Neural progenitor cell (in vitro differentiated cells): ENCODE results near the gene PNMT.

Experiments used
- EZH2 ChIP-seq: fragments of 200-600 bp; sonication (generic); IDR thresholded peaks from 2 replicates; pipeline ENCODE4 v1.6.1; 2017; ENCODE audit warnings: antibody characterized with exemption, mild to moderate bottlenecking, moderate library complexity
- TF ChIP-seq, protein P1 (sequence below): fragments of 200-600 bp; sonication (generic); IDR thresholded peaks from 2 replicates; pipeline ENCODE4 v1.5.1; 2017; ENCODE audit warnings: antibody characterized with exemption, mild to moderate bottlenecking

DNA sequence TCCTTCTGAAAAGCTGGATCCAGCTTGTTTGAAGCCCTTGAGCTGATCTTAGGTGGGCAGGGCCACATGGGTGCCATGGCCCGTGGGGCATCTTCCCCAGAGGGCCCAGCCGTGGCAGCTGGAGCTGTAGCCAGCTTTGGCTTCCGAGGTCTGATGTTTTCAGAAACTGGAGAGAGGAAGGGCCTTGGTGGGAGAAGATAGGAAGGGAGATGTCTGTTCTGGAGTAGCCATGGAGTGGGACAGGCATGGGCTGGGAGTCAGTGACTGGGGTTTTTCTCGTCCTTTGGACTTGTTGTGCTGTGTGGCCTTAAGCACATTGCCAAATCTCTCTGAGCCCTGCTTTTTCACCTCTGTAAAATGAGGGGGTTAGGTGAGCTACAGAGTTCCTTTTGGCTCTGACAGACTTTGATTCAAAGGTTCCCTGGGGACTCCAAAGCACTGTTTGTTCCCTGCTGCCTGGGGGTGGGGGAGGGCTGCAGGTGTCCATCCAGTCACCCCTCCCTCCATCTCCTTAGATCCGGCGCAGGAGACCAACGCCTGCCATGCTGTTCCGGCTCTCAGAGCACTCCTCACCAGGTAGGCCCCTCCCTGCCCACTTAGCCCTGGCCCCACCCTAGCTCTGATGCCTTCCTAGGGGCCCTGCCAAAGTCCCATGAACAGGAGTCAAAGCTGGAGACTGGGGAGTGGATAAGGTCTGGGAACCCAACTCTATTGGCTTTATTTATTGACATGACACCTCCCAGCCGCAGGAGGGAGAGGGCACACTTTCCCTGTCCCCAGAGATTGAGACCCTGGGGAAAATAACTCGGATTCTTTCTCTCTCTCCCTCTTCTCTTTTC lies 39.4 kb upstream of the PNMT start:
- TF ChIP-seq, protein P1, sequence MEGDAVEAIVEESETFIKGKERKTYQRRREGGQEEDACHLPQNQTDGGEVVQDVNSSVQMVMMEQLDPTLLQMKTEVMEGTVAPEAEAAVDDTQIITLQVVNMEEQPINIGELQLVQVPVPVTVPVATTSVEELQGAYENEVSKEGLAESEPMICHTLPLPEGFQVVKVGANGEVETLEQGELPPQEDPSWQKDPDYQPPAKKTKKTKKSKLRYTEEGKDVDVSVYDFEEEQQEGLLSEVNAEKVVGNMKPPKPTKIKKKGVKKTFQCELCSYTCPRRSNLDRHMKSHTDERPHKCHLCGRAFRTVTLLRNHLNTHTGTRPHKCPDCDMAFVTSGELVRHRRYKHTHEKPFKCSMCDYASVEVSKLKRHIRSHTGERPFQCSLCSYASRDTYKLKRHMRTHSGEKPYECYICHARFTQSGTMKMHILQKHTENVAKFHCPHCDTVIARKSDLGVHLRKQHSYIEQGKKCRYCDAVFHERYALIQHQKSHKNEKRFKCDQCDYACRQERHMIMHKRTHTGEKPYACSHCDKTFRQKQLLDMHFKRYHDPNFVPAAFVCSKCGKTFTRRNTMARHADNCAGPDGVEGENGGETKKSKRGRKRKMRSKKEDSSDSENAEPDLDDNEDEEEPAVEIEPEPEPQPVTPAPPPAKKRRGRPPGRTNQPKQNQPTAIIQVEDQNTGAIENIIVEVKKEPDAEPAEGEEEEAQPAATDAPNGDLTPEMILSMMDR, result no peak
- no peak for TF ChIP-seq EZH2
